ENCODE measurements around the gene RDH5. TPM values are rescaled to one million over a fixed set of nuclear protein-coding genes. Genes with fewer than 3 reads are reported as not detected.
A peak's percentile ranks its signal among the peaks of the same experiment; 100 is the strongest.

Gene RDH5
- total RNA-seq, 4 donors from 2014 or later: 28.0 to 54.6 (median 38.4) TPM

GRCh38 chr12:55729819-55730818, 9.9 kb downstream of the RDH5 start:
- peaks cover 0 to 48% (median 34%) of the 10 kb centered on the region in 4 donors for H3K4me1 ChIP-seq
- H3K27ac ChIP-seq: peak overlapping the region; percentile 94 to 100 (median 98)
- 3 to 4% methylated on average over 18 to 19 of the region's 19 CpGs for WGBS, 2 donors
- H3K36me3 ChIP-seq: peaks cover 0 to 21% (median 5%) of the 10 kb centered on the region in 3 donors
- TF ChIP-seq POLR2A (IDR thresholded peaks at IDR 0.05) (no peak), EP300 (IDR thresholded peaks at IDR 0.05) (peak in 1 of 2 donors; percentile 27), CTCF (IDR thresholded peaks at IDR 0.05) (peak in 1 of 5 experiments; percentile 14)
- peak overlapping the region; percentile 68 to 87 (median 71) for H3K4me3 ChIP-seq
- peak in 1 of 2 donors; percentile 59 for DNase-seq (ENCODE audit: low spot score in 2 of 2)
- H3K9me3 ChIP-seq: no peaks in the 10 kb centered on the region
- H3K27me3 ChIP-seq: no peaks in the 10 kb centered on the region

- Histone ChIP-seq H3K27me3 (no peaks in the 10 kb centered on the region), H3K4me1 (peaks cover 0 to 38% (median 23%) of the 10 kb centered on the region in 4 donors), H3K36me3 (no peaks in the 10 kb centered on the region), H3K27ac (peak overlapping the region in 1 of 4 donors; percentile 18), H3K4me3 (no peak overlapping the region), H3K9me3 (no peaks in the 10 kb centered on the region)
- 83% methylated on average over 4 of the region's 4 CpGs; no CpG with 5 or more reads in 1 of the 2 donors for WGBS, 2 donors
- no peak for DNase-seq (ENCODE audit: low spot score in 2 of 2)
- no peak for TF ChIP-seq POLR2A (IDR thresholded peaks at IDR 0.05)
- no peak for TF ChIP-seq CTCF (IDR thresholded peaks at IDR 0.05)
- TF ChIP-seq EP300 (IDR thresholded peaks at IDR 0.05): no peak
Measured at GRCh38 chr12:55732288-55732687, 12.1 kb downstream of the RDH5 start.

GRCh38 chr12:55733021-55733555, 12.9 kb downstream of the RDH5 start:
- H3K27me3 ChIP-seq: no peaks in the 10 kb centered on the region
- TF ChIP-seq CTCF (IDR thresholded peaks at IDR 0.05) (no peak), POLR2A (IDR thresholded peaks at IDR 0.05) (no peak), EP300 (IDR thresholded peaks at IDR 0.05) (no peak)
- peaks cover 0 to 41% (median 25%) of the 10 kb centered on the region in 4 donors for H3K4me1 ChIP-seq
- no peak overlapping the region for H3K4me3 ChIP-seq
- WGBS, 2 donors: 84 to 86% methylated on average over 14 of the region's 14 CpGs
- no peak overlapping the region for H3K27ac ChIP-seq
- no peaks in the 10 kb centered on the region for H3K9me3 ChIP-seq
- H3K36me3 ChIP-seq: no peaks in the 10 kb centered on the region
- no peak for DNase-seq (ENCODE audit: low spot score in 2 of 2)

- WGBS, 2 donors: 81 to 85% methylated on average over 2 of the region's 2 CpGs
- H3K36me3 ChIP-seq: no peaks in the 10 kb centered on the region
- TF ChIP-seq EP300 (IDR thresholded peaks at IDR 0.05) (no peak), POLR2A (IDR thresholded peaks at IDR 0.05) (no peak), CTCF (IDR thresholded peaks at IDR 0.05) (no peak)
- H3K9me3 ChIP-seq: no peaks in the 10 kb centered on the region
- H3K4me1 ChIP-seq: peaks cover 0 to 45% (median 27%) of the 10 kb centered on the region in 4 donors
- H3K27me3 ChIP-seq: no peaks in the 10 kb centered on the region
- no peak for DNase-seq (ENCODE audit: low spot score in 2 of 2)
- no peak overlapping the region for H3K27ac ChIP-seq
- no peak overlapping the region for H3K4me3 ChIP-seq
Measured at GRCh38 chr12:55733858-55734257, 13.7 kb downstream of the RDH5 start.

- no peak overlapping the region for H3K27ac ChIP-seq
- no peaks in the 10 kb centered on the region for H3K36me3 ChIP-seq
- no peak for DNase-seq (ENCODE audit: low spot score in 2 of 2)
- H3K4me3 ChIP-seq: no peak overlapping the region
- H3K27me3 ChIP-seq: no peaks in the 10 kb centered on the region
- 81 to 94% methylated on average over 3 of the region's 3 CpGs for WGBS, 2 donors
- TF ChIP-seq EP300 (IDR thresholded peaks at IDR 0.05): no peak
- no peak for TF ChIP-seq POLR2A (IDR thresholded peaks at IDR 0.05)
- TF ChIP-seq CTCF (IDR thresholded peaks at IDR 0.05): no peak
- H3K9me3 ChIP-seq: no peaks in the 10 kb centered on the region
- peaks cover 0 to 49% (median 26%) of the 10 kb centered on the region in 4 donors for H3K4me1 ChIP-seq
Measured at GRCh38 chr12:55734595-55734994, 14.4 kb downstream of the RDH5 start.
